ENCODE data around the gene ISX. TPM values are rescaled to one million over a fixed set of nuclear protein-coding genes. Genes with fewer than 3 reads are reported as not detected.

ISX gene
- total RNA-seq, 2 experiments from 2014 or later: not detected

DNA sequence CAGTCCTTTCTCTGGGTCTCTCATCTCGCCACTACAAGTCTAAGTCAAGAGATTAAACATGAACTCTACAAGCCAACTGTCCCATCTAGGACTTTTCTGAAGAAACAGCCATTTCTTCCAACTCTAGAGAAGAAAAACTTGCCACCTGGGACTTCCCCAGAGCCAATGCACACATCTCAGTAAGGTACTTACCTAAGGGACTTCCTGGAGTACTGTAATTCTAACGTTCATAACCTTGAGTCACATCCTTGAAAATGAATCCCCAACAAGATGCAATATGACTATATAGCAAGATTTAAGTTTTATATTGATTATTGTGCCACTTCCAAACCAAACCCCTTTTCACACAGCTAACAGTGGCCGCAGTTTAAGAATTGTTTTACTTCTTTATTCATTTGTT is 11.9 kb upstream of the ISX start:
- POLR2A ChIA-PET: no interaction called here
- H3K27me3 Mint-ChIP-seq: peaks cover 35% of the 10 kb centered on the region
- ATAC-seq (ENCODE audit: poor library complexity) (no peak), DNase-seq (no peak)
- Histone ChIP-seq H3K4me1 (ENCODE audit: insufficient read depth, low read length) (no peaks in the 10 kb centered on the region), H3K27me3 (ENCODE audit: control insufficient read depth in 1 of 2, insufficient read depth in 2 of 2, low read length in 2 of 2) (peaks cover 0 to 4% of the 10 kb centered on the region in 2 experiments), H3K9me3 (ENCODE audit: control insufficient read depth in 1 of 2, insufficient read depth in 1 of 2, low read length in 2 of 2) (peaks cover 0 to 15% of the 10 kb centered on the region in 2 experiments), H3K4me3 (ENCODE audit: low read length) (no peak overlapping the region), H3K36me3 (ENCODE audit: insufficient read depth, low read length) (no peaks in the 10 kb centered on the region), H3K27ac (ENCODE audit: low read depth in 1 of 2, low read length in 2 of 2) (no peak overlapping the region)
- no peaks in the 10 kb centered on the region for H3K9me3 Mint-ChIP-seq
- H3K4me3 Mint-ChIP-seq: no peak overlapping the region
- no peaks in the 10 kb centered on the region for H3K4me1 Mint-ChIP-seq (ENCODE audit: low read depth)
- H3K27ac Mint-ChIP-seq: no peak overlapping the region
- intact Hi-C loops (cut with DNase I, micrococcal nuclease): no loop called here
- no peaks in the 10 kb centered on the region for H3K36me3 Mint-ChIP-seq (ENCODE audit: low read depth)
- CTCF ChIA-PET: no interaction called here
- TF ChIP-seq, protein P1, sequence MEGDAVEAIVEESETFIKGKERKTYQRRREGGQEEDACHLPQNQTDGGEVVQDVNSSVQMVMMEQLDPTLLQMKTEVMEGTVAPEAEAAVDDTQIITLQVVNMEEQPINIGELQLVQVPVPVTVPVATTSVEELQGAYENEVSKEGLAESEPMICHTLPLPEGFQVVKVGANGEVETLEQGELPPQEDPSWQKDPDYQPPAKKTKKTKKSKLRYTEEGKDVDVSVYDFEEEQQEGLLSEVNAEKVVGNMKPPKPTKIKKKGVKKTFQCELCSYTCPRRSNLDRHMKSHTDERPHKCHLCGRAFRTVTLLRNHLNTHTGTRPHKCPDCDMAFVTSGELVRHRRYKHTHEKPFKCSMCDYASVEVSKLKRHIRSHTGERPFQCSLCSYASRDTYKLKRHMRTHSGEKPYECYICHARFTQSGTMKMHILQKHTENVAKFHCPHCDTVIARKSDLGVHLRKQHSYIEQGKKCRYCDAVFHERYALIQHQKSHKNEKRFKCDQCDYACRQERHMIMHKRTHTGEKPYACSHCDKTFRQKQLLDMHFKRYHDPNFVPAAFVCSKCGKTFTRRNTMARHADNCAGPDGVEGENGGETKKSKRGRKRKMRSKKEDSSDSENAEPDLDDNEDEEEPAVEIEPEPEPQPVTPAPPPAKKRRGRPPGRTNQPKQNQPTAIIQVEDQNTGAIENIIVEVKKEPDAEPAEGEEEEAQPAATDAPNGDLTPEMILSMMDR (IDR thresholded peaks at IDR 0.05): no peak

DNA sequence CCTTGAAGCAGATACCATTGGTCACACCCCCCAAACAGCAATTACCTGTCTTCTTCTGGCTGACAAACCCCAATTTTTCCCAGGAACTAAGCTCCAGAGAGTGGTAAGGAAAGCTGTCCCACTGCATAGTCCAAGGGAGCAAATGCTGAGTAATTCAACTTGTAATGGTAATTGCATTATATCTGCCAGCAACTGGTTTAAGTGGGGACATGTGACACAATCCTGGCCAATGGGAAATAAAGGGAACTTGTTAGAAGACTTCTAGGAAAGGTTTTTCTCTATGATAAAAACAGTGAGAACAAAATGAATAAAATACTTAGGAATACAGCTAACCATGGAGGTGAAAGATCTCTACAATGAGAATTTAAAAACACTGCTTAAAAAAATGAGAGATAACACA is 9.5 kb upstream of the ISX start:
- Histone ChIP-seq H3K36me3 (ENCODE audit: insufficient read depth, low read length) (no peaks in the 10 kb centered on the region), H3K27ac (ENCODE audit: low read depth in 1 of 2, low read length in 2 of 2) (no peak overlapping the region), H3K27me3 (ENCODE audit: control insufficient read depth in 1 of 2, insufficient read depth in 2 of 2, low read length in 2 of 2) (peaks cover 0 to 4% of the 10 kb centered on the region in 2 experiments), H3K4me3 (ENCODE audit: low read length) (no peak overlapping the region), H3K9me3 (ENCODE audit: control insufficient read depth in 1 of 2, insufficient read depth in 1 of 2, low read length in 2 of 2) (peaks cover 0 to 15% of the 10 kb centered on the region in 2 experiments), H3K4me1 (ENCODE audit: insufficient read depth, low read length) (no peaks in the 10 kb centered on the region)
- no peaks in the 10 kb centered on the region for H3K4me1 Mint-ChIP-seq (ENCODE audit: low read depth)
- H3K9me3 Mint-ChIP-seq: no peaks in the 10 kb centered on the region
- DNase-seq: no peak
- H3K4me3 Mint-ChIP-seq: no peak overlapping the region
- intact Hi-C loops (cut with DNase I, micrococcal nuclease): no loop called here
- ATAC-seq (ENCODE audit: poor library complexity): no peak
- no peaks in the 10 kb centered on the region for H3K36me3 Mint-ChIP-seq (ENCODE audit: low read depth)
- ChIA-PET CTCF (no interaction called here), POLR2A (no interaction called here)
- TF ChIP-seq, protein P1 (IDR thresholded peaks at IDR 0.05): no peak
- H3K27ac Mint-ChIP-seq: no peak overlapping the region
- peaks cover 21% of the 10 kb centered on the region for H3K27me3 Mint-ChIP-seq

DNA sequence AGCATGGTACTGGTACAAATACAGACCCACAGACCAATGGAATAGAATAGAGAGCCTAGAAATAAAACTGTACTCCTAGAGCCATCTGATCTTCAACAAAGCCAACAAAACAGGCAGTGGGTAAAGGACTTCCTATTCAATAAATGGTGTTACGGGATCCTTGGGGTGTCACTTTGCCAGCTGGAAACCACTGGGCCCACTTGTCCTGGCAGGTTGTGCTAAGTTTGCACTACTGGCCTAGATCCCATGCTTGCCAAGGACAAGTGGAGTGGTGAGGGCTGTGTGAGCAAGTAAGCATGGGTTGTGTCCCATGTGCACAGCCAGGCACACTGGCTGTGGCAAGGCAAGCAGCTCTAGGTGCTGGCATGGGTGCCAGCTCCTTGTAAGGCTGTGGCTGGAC is 8.8 kb upstream of the ISX start:
- Histone ChIP-seq H3K4me3 (ENCODE audit: low read length) (no peak overlapping the region), H3K9me3 (ENCODE audit: control insufficient read depth in 1 of 2, insufficient read depth in 1 of 2, low read length in 2 of 2) (peaks cover 0 to 15% of the 10 kb centered on the region in 2 experiments), H3K27me3 (ENCODE audit: control insufficient read depth in 1 of 2, insufficient read depth in 2 of 2, low read length in 2 of 2) (peaks cover 0 to 4% of the 10 kb centered on the region in 2 experiments), H3K4me1 (ENCODE audit: insufficient read depth, low read length) (no peaks in the 10 kb centered on the region), H3K27ac (ENCODE audit: low read depth in 1 of 2, low read length in 2 of 2) (no peak overlapping the region), H3K36me3 (ENCODE audit: insufficient read depth, low read length) (no peaks in the 10 kb centered on the region)
- H3K4me1 Mint-ChIP-seq (ENCODE audit: low read depth): no peaks in the 10 kb centered on the region
- H3K4me3 Mint-ChIP-seq: no peak overlapping the region
- H3K36me3 Mint-ChIP-seq (ENCODE audit: low read depth): no peaks in the 10 kb centered on the region
- H3K27me3 Mint-ChIP-seq: peaks cover 21% of the 10 kb centered on the region
- ATAC-seq (ENCODE audit: poor library complexity) (no peak), DNase-seq (no peak)
- TF ChIP-seq, protein P1 (IDR thresholded peaks at IDR 0.05): no peak
- H3K27ac Mint-ChIP-seq: no peak overlapping the region
- CTCF ChIA-PET: no interaction called here
- H3K9me3 Mint-ChIP-seq: no peaks in the 10 kb centered on the region
- POLR2A ChIA-PET: no interaction called here
- intact Hi-C loops (cut with DNase I, micrococcal nuclease): no loop called here
